OCI-LY7 (cell line): ENCODE data around the gene NRG2. TPM values are rescaled to one million over a fixed set of nuclear protein-coding genes. Genes with fewer than 3 reads are reported as not detected.

ENCODE experiments used
- BruUV-seq: library from RNA; stranded (reverse); fragments of 400-500 nt; replicated peaks from 2 replicates; lab custom pipeline; 2021; lab: Mats Ljungman, UMichigan
- CTCF ChIA-PET: fragments of 300-600 bp; sonication (Branson Sonifier 250); formaldehyde crosslinking; loops from one replicate; lab custom pipeline; 2022; ENCODE audit warnings: antibody characterized with exemption; ENCODE audit not compliant: unreplicated experiment; lab: Charles Lee
- POLR2A ChIA-PET: fragments of 300-600 bp; sonication (Branson Sonifier 250); formaldehyde crosslinking; loops from one replicate; lab custom pipeline; 2022; ENCODE audit warnings: antibody characterized with exemption; lab: Charles Lee
- DNase-seq: peaks from one replicate; pipeline ENCODE4 v3.0.0-alpha.2; 2015; ENCODE audit warnings: low spot score
- H2AFZ ChIP-seq: fragments of 200-600 bp; sonication (generic), shearing (Covaris generic); 2 replicates; pipeline ENCODE4 v1.6.1; 2014; ENCODE audit warnings: mild to moderate bottlenecking, antibody characterized with exemption, low read length, moderate library complexity
- H3K27ac ChIP-seq: fragments of 200-600 bp; sonication (generic); 2 replicates; pipeline ENCODE4 v1.5.1; 2014; ENCODE audit warnings: mixed run types, low read depth, mild to moderate bottlenecking, moderate library complexity, low read length, inconsistent platforms; ENCODE audit not compliant: poor library complexity, severe bottlenecking
- H3K36me3 ChIP-seq: fragments of 200-600 bp; sonication (generic); 2 replicates; pipeline ENCODE4 v1.6.1; 2014; ENCODE audit warnings: mild to moderate bottlenecking, antibody characterized with exemption, low read length, moderate library complexity, mixed read lengths; ENCODE audit not compliant: insufficient read depth
- H3K4me1 ChIP-seq: fragments of 200-600 bp; sonication (generic); 2 replicates; pipeline ENCODE4 v1.5.1; 2014; ENCODE audit warnings: mild to moderate bottlenecking, low read length; ENCODE audit not compliant: insufficient read depth, poor library complexity, severe bottlenecking
- H3K4me2 ChIP-seq: fragments of 200-600 bp; sonication (generic); 2 replicates; pipeline ENCODE4 v1.6.1; 2014; ENCODE audit warnings: mild to moderate bottlenecking, low read length
- H3K4me3 ChIP-seq: fragments of 200-600 bp; sonication (generic); 2 replicates; pipeline ENCODE4 v1.5.1; 2014; ENCODE audit warnings: mild to moderate bottlenecking, low read depth, low read length; ENCODE audit not compliant: poor library complexity, severe bottlenecking
- H3K79me2 ChIP-seq: fragments of 200-600 bp; sonication (generic); 2 replicates; pipeline ENCODE4 v1.6.1; 2016; ENCODE audit warnings: low read depth, mild to moderate bottlenecking, low read length, moderate library complexity, mixed read lengths; ENCODE audit not compliant: insufficient read depth
- H3K9me2 ChIP-seq: fragments of 200-600 bp; sonication (generic); 2 replicates; pipeline ENCODE4 v1.6.1; 2016; ENCODE audit warnings: mild to moderate bottlenecking, low read length, mixed read lengths; ENCODE audit not compliant: insufficient read depth
- H3K9me3 ChIP-seq: fragments of 200-600 bp; sonication (generic); 2 replicates; pipeline ENCODE4 v1.6.1; 2014; ENCODE audit warnings: mild to moderate bottlenecking, mixed run types, low read length, mixed read lengths
- H4K20me1 ChIP-seq: fragments of 200-600 bp; sonication (generic); 2 replicates; pipeline ENCODE4 v1.6.1; 2014; ENCODE audit warnings: mild to moderate bottlenecking, antibody characterized with exemption, low read length, moderate library complexity, mixed read lengths; ENCODE audit not compliant: insufficient read depth
- CTCF ChIP-seq: fragments of 200-600 bp; sonication (generic); conservative IDR thresholded peaks from 2 replicates; pipeline ENCODE4 v1.5.1; 2014; ENCODE audit warnings: mild to moderate bottlenecking, antibody characterized with exemption, low read length, moderate library complexity, mixed read lengths
- EZH2phosphoT487 ChIP-seq: fragments of 200-600 bp; sonication (generic); IDR thresholded peaks from 2 replicates; pipeline ENCODE4 v1.6.1; 2018; ENCODE audit warnings: low read depth, borderline replicate concordance, mild to moderate bottlenecking, mixed run types, antibody characterized with exemption, low read length, moderate library complexity, mixed read lengths
- intact Hi-C: fragments of 100-400 bp; cut with micrococcal nuclease; formaldehyde crosslinking; loops from one replicate; pipeline ENCODE4 v1.10.0; 2022; ENCODE audit not compliant: unreplicated experiment
- total RNA-seq, 2 experiments: library from RNA; depleted of rRNA in 1 of 2; stranded (reverse); fragments of >200 nt in 1 of 2; shearing (Covaris generic) in 1 of 2; gene quantifications; 2 replicates each; pipeline ENCODE4 v1.2.3, GENCODE V29; 2014 to 2022

Gene NRG2
- total RNA-seq, 2 experiments from 2014 or later: 1.7 TPM; not detected in 1

GRCh38 chr5:139950436-139950835, 92.7 kb downstream of the NRG2 start:
- POLR2A ChIA-PET: interaction anchor here (1.4 kb wide), 1 partner anchor 9 kb away, joined by 6 read pairs; no protein-coding TSS in a partner anchor
- Histone ChIP-seq H3K4me2 (no peak overlapping the region), H3K79me2 (no peaks in the 10 kb centered on the region), H2AFZ (no peak overlapping the region), H3K4me1 (no peaks in the 10 kb centered on the region), H3K9me2 (no peaks in the 10 kb centered on the region), H3K9me3 (no peaks in the 10 kb centered on the region), H3K27ac (no peak overlapping the region), H4K20me1 (no peaks in the 10 kb centered on the region), H3K36me3 (no peaks in the 10 kb centered on the region), H3K4me3 (no peak overlapping the region)
- TF ChIP-seq CTCF: no peak
- TF ChIP-seq EZH2phosphoT487: no peak
- intact Hi-C loops: no loop called here
- no peak for DNase-seq
- CTCF ChIA-PET: interaction anchor here (0.5 kb wide), 1 partner anchor 622 kb away, joined by 4 read pairs; no protein-coding TSS in a partner anchor
- BruUV-seq: no TSS peak

GRCh38 chr5:139949710-139950109, 93.4 kb downstream of the NRG2 start:
- H3K4me2 ChIP-seq: no peak overlapping the region
- POLR2A ChIA-PET: interaction anchor here (1.4 kb wide), 1 partner anchor 8 kb away, joined by 6 read pairs; no protein-coding TSS in a partner anchor
- BruUV-seq: no TSS peak

More at GRCh38 chr5:139949710-139950109, 93.4 kb downstream of the NRG2 start:
- Histone ChIP-seq H3K27ac (no peak overlapping the region), H4K20me1 (no peaks in the 10 kb centered on the region), H3K79me2 (no peaks in the 10 kb centered on the region), H3K4me3 (no peak overlapping the region), H3K4me1 (no peaks in the 10 kb centered on the region), H2AFZ (no peak overlapping the region), H3K9me3 (no peaks in the 10 kb centered on the region), H3K36me3 (no peaks in the 10 kb centered on the region), H3K9me2 (no peaks in the 10 kb centered on the region)
- DNase-seq: no peak
- intact Hi-C loops: no loop called here
- CTCF ChIA-PET: interaction anchor here (0.5 kb wide), 1 partner anchor 623 kb away, joined by 4 read pairs; no protein-coding TSS in a partner anchor
- TF ChIP-seq EZH2phosphoT487: no peak
- no peak for TF ChIP-seq CTCF
